HL-60 (cell line): ENCODE results near the gene GABBR2.

Experiments used
- GABPA ChIP-seq: IDR thresholded peaks from 2 replicates; pipeline ENCODE4 v1.6.1; 2012; ENCODE audit warnings: low read depth
- TF ChIP-seq, protein P1 (sequence below): IDR thresholded peaks from one replicate; pipeline ENCODE4 v1.5.1; 2011; ENCODE audit warnings: low read length, control low read depth, inconsistent platforms; ENCODE audit not compliant: insufficient read depth

DNA sequence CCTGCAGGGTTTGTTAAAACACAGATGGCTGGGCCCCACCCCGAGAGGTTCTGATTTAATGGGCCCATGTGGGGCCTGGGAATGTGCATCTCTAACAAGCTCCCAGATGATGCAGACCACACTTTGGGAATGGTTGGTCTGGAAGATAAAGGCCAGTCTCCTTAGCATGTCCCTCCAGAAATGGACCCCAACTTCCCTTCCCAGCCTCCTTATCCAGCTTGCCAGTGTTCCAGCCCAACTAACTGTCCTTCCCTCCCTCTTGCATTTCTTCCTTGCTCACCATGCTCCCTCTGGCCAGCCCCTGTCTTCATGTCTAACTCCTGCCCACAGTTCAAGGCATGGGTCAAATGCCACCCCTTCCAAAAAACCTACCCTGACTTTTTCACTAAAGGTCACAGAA lies 257.2 kb downstream of the GABBR2 start:
- no peak for TF ChIP-seq GABPA
- TF ChIP-seq, protein P1, sequence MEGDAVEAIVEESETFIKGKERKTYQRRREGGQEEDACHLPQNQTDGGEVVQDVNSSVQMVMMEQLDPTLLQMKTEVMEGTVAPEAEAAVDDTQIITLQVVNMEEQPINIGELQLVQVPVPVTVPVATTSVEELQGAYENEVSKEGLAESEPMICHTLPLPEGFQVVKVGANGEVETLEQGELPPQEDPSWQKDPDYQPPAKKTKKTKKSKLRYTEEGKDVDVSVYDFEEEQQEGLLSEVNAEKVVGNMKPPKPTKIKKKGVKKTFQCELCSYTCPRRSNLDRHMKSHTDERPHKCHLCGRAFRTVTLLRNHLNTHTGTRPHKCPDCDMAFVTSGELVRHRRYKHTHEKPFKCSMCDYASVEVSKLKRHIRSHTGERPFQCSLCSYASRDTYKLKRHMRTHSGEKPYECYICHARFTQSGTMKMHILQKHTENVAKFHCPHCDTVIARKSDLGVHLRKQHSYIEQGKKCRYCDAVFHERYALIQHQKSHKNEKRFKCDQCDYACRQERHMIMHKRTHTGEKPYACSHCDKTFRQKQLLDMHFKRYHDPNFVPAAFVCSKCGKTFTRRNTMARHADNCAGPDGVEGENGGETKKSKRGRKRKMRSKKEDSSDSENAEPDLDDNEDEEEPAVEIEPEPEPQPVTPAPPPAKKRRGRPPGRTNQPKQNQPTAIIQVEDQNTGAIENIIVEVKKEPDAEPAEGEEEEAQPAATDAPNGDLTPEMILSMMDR, result no peak
